Measurements from ENCODE around the gene GPR18.
A peak's percentile ranks its signal among the peaks of the same experiment; 100 is the strongest.
"Not testable (repeated sequence)": the region's sequence is repeated elsewhere in the genome, so short reads cannot be mapped to it uniquely, and the experiment has no call there.

Gene GPR18

DNA sequence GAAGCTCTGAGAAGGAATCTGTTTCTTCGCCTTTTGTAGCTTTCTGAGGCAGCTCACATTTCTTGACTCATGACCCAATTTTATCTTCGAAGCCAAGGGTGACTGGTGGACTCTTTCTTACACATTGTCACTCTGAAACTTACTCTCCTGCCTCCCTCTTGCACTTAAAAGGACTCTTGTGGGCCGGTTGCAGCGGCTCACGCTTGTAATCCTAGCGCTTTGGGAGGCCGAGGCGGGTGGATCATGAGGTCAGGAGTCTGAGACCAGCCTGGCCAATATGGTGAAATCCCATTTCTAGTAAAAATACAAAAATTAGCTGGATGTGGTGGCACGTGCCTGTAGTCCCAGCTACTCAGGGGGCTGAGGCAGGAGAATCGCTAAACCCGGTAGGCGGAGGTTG, 27.6 kb downstream of the GPR18 start:
- not testable (repeated sequence) for DNase-seq (ENCODE audit: low read depth in 2 of 2)

DNA sequence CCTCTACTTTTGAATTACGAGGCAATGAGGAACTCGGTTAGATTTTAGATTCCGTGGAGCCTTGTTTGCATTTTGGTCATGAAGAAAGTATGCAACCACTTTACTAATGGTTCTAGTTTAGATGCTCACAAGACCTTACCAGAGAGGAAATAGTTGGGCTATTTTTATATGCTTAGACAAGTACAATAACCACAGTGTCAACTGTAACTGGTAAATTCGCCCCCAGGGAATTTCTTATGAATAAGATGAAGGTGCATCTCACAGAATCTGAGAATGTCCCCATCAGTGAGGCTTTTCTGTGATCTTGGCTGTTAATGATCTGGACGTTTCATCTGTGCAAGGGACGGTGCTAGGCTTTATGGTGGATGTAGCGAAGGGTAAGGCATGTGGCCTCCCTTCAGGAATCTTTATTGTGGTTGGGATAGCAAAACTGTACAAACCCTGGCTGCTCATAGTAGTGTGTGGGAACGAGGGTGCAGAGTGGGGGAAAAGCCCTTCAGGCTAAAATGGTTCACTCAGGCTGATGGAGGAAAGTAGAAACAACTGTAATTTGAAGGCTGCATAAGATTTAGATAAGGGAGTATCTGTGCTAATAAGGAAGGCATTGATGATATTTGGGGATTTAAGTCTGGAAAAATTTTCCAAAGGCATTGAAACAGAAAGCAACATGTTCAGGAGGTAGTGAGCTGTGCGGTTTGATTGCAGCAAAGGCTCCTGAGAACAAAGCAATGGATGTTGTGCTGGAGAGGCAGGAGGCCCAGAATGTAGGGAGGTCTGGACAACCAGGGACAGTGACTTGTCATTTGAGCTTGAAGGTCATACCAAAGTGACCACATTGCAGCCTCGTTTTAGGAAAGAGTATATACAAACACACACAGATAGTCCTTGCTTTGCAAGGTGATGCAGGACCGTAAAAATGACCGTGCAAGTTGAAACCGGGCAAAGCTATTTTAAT, 29.2 kb downstream of the GPR18 start:
- DNase-seq (ENCODE audit: low read depth in 2 of 2): no peak

DNA sequence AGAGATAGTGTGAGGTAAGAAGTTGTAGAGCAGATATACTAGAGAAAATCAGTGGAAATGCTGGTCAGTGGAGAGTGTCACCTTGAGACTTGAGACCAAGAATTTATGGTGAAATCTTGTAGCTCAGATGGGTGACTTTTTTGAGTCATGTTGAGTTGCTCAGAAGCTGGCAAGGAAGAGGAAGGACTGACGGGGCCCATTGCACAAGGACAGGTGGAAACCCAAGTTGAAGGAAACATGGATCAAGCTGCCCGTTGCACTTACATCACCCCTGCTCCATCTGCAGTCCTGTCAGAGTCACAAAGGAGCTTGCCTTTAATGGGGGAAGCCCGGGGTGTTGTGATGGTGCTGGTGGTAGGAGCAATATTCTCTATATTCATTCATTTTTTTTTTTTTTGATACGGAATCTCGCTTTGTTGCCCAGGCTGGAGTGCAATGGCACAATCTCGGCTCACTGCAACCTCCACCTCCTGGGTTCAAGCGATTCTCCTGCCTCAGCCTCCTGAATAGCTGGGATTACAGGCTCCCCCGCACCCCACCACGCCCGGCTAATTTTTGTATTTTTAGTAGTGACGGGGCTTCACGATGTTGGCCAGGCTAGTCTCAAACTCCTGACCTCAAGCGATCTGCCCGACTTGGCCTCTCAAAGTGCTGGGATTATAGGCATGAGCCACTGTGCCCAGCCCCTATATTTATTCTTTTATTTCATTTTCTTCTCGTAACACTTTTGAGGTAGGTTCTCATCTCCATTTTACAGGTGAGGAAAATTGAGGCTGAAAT, 30.1 kb downstream of the GPR18 start:
- DNase-seq (ENCODE audit: low read depth in 2 of 2): no peak

GRCh38 chr13:99227331-99227900, 30.8 kb downstream of the GPR18 start:
- no peak for DNase-seq (ENCODE audit: low read depth in 2 of 2)

DNA sequence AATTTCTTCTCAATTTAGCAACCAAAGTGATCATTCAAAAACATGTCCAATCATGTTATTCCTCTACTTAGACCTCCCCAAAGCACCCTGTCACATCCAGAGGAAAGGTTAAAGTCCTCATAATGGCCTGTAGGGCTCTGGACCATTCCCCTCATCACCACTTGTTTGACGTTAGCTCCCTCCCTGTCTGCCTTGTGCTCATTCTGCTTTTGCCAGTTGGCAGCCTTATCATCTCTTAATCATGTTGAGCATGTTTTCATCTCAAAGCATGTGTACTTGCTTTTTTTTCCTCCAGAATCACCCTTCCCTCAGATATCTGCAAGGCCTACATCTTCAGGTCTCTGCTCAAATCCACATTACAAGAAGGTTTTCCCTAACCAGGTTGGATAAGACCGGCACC, 31.7 kb downstream of the GPR18 start:
- no peak for DNase-seq (ENCODE audit: low read depth in 2 of 2)

GRCh38 chr13:99225078-99225477, 33.1 kb downstream of the GPR18 start:
- DNase-seq (ENCODE audit: low read depth in 2 of 2): no peak

DNA sequence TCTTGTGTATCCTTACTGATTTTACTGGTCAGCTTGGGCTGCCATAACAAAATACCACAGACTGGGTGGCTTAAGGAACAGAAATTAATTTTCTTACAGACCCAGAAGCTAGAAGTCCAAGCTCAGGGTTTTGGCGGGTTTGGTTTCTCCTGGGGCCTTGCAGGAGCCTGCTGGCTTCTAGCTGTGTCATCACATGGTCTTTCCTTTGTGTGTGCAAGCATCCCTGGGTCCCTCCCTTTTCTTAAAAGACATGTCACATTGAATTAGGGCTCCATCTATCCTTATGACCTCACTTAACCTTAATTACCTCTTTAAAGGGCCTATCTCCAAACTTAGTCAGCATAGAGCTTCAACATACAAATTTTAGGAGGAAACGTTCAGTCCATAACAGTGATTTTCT, 34.2 kb downstream of the GPR18 start:
- DNase-seq (ENCODE audit: low read depth in 2 of 2): no peak

DNA sequence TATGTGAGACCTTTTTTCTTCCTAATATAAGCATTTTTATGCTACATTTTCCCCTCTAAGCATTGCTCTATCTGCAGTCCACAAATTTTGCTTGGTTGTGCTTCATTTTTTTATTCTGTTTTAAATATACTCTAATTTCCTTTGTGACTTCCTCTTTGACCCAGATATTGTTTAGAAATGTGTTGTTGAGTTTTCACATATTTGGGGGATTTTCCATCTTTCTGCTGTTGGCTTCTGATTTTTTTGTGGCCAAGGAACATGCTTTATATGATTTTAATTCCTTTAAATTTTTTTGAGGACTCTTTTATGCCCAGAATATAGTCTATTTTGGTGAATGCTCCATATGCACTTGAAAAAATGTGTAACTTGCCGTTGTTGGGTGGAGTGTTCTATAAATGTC, 34.6 kb downstream of the GPR18 start:
- no peak for DNase-seq (ENCODE audit: low read depth in 2 of 2)

GRCh38 chr13:99221567-99222239, 36.5 kb downstream of the GPR18 start:
- DNase-seq (ENCODE audit: low read depth in 2 of 2): no peak

GRCh38 chr13:99220199-99220935, 37.8 kb downstream of the GPR18 start:
- DNase-seq (ENCODE audit: low read depth in 2 of 2): no peak

- no peak for DNase-seq (ENCODE audit: low read depth in 2 of 2)
Measured at GRCh38 chr13:99218969-99219368, 39.2 kb downstream of the GPR18 start.

DNA sequence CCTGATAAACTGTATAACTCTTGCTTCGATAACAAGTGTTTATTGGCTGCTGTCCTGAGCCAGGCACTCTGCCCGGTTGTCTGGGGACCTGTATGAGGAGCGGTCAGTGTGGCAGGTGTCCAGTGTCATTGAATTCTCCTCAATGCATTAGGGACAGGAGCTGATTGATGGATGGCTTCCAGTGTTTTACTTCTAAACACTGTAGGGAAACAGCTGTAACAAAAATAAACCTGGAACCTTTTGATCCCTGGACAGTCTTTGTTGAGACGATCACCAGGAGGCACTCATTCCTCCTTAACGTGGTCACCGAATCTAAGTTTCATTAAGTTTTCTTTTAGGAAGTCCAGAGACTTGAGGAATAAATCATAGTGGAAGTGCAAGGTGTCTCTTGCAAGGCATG, 39.6 kb downstream of the GPR18 start:
- no peak for DNase-seq (ENCODE audit: low read depth in 2 of 2)

GRCh38 chr13:99218126-99218525, 40.1 kb downstream of the GPR18 start:
- DNase-seq (ENCODE audit: low read depth in 2 of 2): no peak

- no peak for DNase-seq (ENCODE audit: low read depth in 2 of 2)
Measured at GRCh38 chr13:99217461-99218110, 40.6 kb downstream of the GPR18 start.

DNA sequence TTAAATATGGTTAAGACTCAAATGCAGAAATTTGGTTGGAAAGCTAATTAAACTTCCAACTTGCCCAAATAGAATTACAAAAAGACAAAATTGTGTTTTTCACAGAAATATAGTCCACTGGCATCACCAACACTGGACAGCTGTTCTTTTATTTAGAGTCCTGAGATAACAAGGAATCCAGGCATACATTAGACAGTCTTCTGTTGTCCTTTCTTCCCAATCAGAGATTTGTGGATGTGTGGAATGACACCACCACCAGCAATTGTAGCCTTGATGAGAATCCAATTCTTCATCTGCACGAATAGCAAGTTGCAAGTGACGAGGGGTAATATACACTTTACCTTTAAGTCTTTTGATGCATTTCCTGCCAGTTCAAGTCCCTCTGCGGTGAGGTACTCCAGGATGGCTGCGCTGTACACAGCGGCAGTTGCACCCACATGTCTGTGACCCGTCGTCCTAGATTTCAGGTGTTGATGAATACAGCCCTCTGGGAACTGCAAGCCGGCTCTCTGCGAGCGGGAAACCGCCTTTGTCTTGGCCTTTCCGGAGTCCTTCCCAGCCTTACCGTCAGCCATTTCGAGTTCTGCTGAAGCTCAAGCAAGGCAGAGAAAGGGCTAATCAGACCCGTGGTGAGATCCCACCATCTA, 42.9 kb downstream of the GPR18 start:
- no peak for DNase-seq (ENCODE audit: low read depth in 2 of 2)

DNA sequence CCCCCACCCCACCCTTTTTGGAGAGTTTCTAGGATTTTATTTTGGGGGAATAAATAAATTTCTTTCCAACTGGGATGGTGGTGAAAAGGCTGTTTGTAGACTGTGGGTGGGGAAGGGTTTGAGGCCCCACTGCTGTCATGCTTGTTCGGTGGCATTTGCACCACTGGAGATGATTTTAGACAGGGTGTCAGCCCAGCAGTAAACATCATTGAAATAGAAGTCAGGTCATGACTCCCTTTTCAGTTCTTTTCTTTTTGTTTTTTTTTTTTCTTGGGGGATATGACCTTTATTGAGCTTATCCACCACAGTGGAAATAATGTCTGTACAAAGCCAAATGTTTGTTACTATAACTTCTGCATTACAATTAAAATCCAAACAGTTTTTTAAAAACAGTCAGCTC, 43.4 kb downstream of the GPR18 start:
- DNase-seq (ENCODE audit: low read depth in 2 of 2): no peak

GRCh38 chr13:99214232-99214631, 43.9 kb downstream of the GPR18 start:
- DNase-seq (ENCODE audit: low read depth in 2 of 2): peak in 1 of 2 donors; percentile 52

DNA sequence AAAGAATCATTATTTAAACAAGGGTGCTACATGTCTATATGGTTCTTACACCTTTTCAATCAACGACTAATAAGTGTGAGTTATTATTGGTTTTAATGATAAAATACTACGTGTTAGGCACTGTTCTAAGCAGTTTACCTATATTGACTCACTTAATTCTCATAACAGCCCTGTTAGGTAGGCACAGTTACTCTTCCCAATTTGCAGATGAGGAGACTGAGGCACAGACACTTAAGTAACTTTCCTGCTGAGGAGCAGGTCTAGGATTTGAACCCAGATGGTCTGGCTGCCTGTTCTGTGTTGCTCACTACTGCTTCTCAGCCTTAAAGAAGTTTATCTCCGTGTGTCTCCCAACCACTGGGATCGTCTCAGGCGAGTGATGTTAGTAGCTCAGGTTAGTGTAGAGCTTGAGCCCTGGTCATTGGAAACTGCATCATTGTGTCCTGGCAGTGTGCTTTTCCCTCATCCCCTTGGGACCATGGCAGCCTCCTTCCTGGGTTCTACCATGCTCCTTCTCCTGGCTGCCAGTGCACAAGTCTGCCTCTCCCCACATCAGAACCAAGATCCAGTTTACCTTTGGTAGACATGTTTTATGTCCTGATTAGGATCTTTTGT, 46.7 kb downstream of the GPR18 start:
- DNase-seq (ENCODE audit: low read depth in 2 of 2): no peak

GRCh38 chr13:99210627-99211026, 47.6 kb downstream of the GPR18 start:
- not testable (repeated sequence) for DNase-seq (ENCODE audit: low read depth in 2 of 2)

Data from stimulated activated CD8-positive, alpha-beta memory T cell treated with anti-CD3 and anti-CD28 coated beads, Interleukin-15, amount 100 ng/mL, for 4 hours (primary cell).